ENCODE measurements around the gene HCFC2. TPM values are rescaled to one million over a fixed set of nuclear protein-coding genes. Genes with fewer than 3 reads are reported as not detected.

The HCFC2 gene
- total RNA-seq, 2 experiments from 2014 or later = 11.2 to 15.1 TPM

DNA sequence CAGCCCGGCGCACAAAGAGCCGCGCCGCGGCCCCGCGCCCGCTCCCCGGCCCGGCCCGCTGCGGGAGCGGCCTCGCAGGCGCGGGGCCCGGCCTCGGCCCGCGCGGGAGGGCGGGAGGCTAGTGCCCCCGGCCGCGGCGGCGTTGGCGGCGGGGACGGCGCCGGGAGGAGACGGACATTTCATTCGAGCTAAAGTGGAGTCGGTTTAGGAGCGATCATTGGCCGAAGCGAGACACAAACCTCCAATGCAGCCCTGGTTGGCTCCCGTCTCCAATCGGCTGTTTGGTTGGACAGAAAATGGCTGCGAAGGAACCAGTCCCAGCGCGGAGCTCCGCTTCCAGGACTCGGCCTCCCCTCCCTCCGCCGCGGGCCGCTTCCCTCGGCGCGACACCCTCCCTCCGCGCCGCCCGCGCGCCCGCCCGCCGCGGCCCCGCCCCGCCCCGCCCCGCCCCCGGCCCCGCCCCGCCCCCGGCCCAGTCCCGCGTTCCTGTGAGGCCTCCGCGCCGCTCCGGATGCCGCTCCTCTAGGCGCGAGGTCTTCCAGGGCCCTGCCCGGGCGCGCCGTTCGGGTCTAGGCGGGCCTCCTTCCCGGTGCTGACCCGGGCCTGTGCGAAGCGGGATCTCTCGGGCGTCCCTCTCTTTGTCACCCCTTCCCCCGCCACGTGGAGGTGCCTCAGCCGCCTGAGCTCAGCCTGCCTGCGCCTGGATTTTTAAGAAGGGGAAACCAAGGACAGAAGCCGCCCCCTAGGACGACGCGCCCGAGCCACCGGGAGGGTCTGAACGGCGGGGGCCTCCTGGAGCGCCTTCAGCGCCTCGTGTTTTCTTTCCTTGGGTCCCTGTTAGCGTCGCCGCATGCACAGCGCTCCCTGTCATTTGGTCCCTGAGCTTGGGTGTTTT, 73.8 kb downstream of the HCFC2 start, which contains the start of gene NFYB:
NFYB (minus strand) TSS at position 309 of the 895 bp plus-strand sequence. CDS start 2,757 bp downstream, outside the sequence.
- DNase-seq (peak; percentile 85 to 98 (median 90)), ATAC-seq (ENCODE audit: poor library complexity) (peak; percentile 96)

DNA sequence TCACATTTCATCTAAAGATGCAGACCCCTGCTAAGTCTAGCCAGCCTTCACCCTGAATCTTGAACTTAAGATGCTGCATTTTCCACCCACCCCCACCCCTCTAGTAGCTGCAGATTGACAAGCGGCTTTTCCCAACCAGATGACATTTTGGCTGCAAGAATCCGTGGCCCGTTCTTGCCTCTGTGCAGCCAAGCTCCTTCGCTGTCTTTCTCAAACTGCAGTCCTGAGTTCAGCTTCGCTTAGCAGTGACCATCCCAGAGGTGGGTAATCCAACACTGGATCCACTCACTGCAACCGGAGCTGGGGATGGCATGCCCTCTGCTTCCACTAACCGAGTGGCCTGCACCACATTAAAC, 74.4 kb downstream of the HCFC2 start:
- H3K27ac ChIP-seq (ENCODE audit: low read depth in 1 of 2, low read length in 2 of 2) = no peak overlapping the region
- ATAC-seq (ENCODE audit: poor library complexity) (no peak), DNase-seq (peak in 2 of 14 experiments; percentile 5 to 14)
- Mint-ChIP-seq H3K36me3 (ENCODE audit: low read depth) (no peaks in the 10 kb centered on the region), H3K27me3 (no peaks in the 10 kb centered on the region), H3K4me3 (peak overlapping the region; percentile 77), H3K4me1 (ENCODE audit: low read depth) (no peaks in the 10 kb centered on the region), H3K9me3 (no peaks in the 10 kb centered on the region), H3K27ac (no peak overlapping the region)
- no peaks in the 10 kb centered on the region for H3K9me3 ChIP-seq (ENCODE audit: control insufficient read depth in 1 of 2, insufficient read depth in 1 of 2, low read length in 2 of 2)
- H3K27me3 ChIP-seq (ENCODE audit: control insufficient read depth in 1 of 2, insufficient read depth in 2 of 2, low read length in 2 of 2) = no peaks in the 10 kb centered on the region
- peaks cover 12% of the 10 kb centered on the region for H3K36me3 ChIP-seq (ENCODE audit: insufficient read depth, low read length)
- peaks cover 18% of the 10 kb centered on the region for H3K4me1 ChIP-seq (ENCODE audit: insufficient read depth, low read length)
- intact Hi-C loops (cut with DNase I, micrococcal nuclease) = loop anchor here (5.0 kb wide), 3 partner anchors 79 to 211 kb away; partner anchors contain the start of genes EID3 (in 1 of the 2) and TXNRD1 (in 1 of the 2)
- TF ChIP-seq, protein P1, sequence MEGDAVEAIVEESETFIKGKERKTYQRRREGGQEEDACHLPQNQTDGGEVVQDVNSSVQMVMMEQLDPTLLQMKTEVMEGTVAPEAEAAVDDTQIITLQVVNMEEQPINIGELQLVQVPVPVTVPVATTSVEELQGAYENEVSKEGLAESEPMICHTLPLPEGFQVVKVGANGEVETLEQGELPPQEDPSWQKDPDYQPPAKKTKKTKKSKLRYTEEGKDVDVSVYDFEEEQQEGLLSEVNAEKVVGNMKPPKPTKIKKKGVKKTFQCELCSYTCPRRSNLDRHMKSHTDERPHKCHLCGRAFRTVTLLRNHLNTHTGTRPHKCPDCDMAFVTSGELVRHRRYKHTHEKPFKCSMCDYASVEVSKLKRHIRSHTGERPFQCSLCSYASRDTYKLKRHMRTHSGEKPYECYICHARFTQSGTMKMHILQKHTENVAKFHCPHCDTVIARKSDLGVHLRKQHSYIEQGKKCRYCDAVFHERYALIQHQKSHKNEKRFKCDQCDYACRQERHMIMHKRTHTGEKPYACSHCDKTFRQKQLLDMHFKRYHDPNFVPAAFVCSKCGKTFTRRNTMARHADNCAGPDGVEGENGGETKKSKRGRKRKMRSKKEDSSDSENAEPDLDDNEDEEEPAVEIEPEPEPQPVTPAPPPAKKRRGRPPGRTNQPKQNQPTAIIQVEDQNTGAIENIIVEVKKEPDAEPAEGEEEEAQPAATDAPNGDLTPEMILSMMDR (IDR thresholded peaks at IDR 0.05) = no peak
- ChIA-PET CTCF (interaction anchor here (1.5 kb wide), 1 partner anchor 30 kb away, joined by 4 read pairs; no protein-coding TSS in a partner anchor), POLR2A (interaction anchor here (0.8 to 3.7 kb wide), 18 partner anchors 10 to 581 kb away, joined by 3 to 52 read pairs (median 6); partner anchors contain the start of genes EID3, HCFC2, HSP90B1 and NT5DC3)
- H3K4me3 ChIP-seq (ENCODE audit: low read length) = peak overlapping the region; percentile 56

More for the DNA sequence above, 73.8 kb downstream of the HCFC2 start, which contains the start of gene NFYB:
- no peaks in the 10 kb centered on the region for H3K36me3 Mint-ChIP-seq (ENCODE audit: low read depth)
- no peaks in the 10 kb centered on the region for H3K9me3 ChIP-seq (ENCODE audit: control insufficient read depth in 1 of 2, insufficient read depth in 1 of 2, low read length in 2 of 2)
- intact Hi-C loops (cut with DNase I, micrococcal nuclease) = loop anchor here (2.0 to 5.0 kb wide), 4 partner anchors 73 to 211 kb away; partner anchors contain the start of genes EID3 (in 1 of the 2), HCFC2 (in 1 of the 2) and TXNRD1 (in 1 of the 2)
- H3K27ac Mint-ChIP-seq = peak within 1 kb of the TSS; percentile 80
- peak within 1 kb of the TSS in 1 of 2 donors; percentile 43 for H3K27ac ChIP-seq (ENCODE audit: low read depth in 1 of 2, low read length in 2 of 2)
- H3K27me3 ChIP-seq (ENCODE audit: control insufficient read depth in 1 of 2, insufficient read depth in 2 of 2, low read length in 2 of 2) = no peaks in the 10 kb centered on the region
- CTCF ChIA-PET = interaction anchor here (0.9 to 1.5 kb wide), 2 partner anchors 29 to 150 kb away, joined by 3 to 4 read pairs; no protein-coding TSS in a partner anchor
- H3K4me1 ChIP-seq (ENCODE audit: insufficient read depth, low read length) = peaks cover 18% of the 10 kb centered on the region
- peak within 1 kb of the TSS; percentile 63 for H3K4me3 ChIP-seq (ENCODE audit: low read length)
- H3K9me3 Mint-ChIP-seq = no peaks in the 10 kb centered on the region
- peaks cover 19% of the 10 kb centered on the region for H3K36me3 ChIP-seq (ENCODE audit: insufficient read depth, low read length)
- no peaks in the 10 kb centered on the region for H3K4me1 Mint-ChIP-seq (ENCODE audit: low read depth)
- POLR2A ChIA-PET = interaction anchor here (0.6 to 3.7 kb wide), 31 partner anchors 9 to 1098 kb away, joined by 3 to 52 read pairs (median 5); partner anchors contain the start of genes APPL2, EID3, HCFC2 and HSP90B1
- TF ChIP-seq, protein P1 (IDR thresholded peaks at IDR 0.05) = no peak
- H3K27me3 Mint-ChIP-seq = no peaks in the 10 kb centered on the region
- H3K4me3 Mint-ChIP-seq = peak within 1 kb of the TSS; percentile 93

- TF ChIP-seq, protein P1 (IDR thresholded peaks at IDR 0.05) = no peak
- Mint-ChIP-seq H3K9me3 (no peaks in the 10 kb centered on the region), H3K4me3 (peak overlapping the region; percentile 3), H3K27me3 (no peaks in the 10 kb centered on the region), H3K27ac (no peak overlapping the region), H3K36me3 (ENCODE audit: low read depth) (no peaks in the 10 kb centered on the region), H3K4me1 (ENCODE audit: low read depth) (no peaks in the 10 kb centered on the region)
- no peaks in the 10 kb centered on the region for H3K27me3 ChIP-seq (ENCODE audit: control insufficient read depth in 1 of 2, insufficient read depth in 2 of 2, low read length in 2 of 2)
- POLR2A ChIA-PET = no interaction called here
- H3K27ac ChIP-seq (ENCODE audit: low read depth in 1 of 2, low read length in 2 of 2) = no peak overlapping the region
- ATAC-seq (ENCODE audit: poor library complexity) (no peak), DNase-seq (no peak)
- peaks cover 7% of the 10 kb centered on the region for H3K4me1 ChIP-seq (ENCODE audit: insufficient read depth, low read length)
- H3K36me3 ChIP-seq (ENCODE audit: insufficient read depth, low read length) = no peaks in the 10 kb centered on the region
- H3K4me3 ChIP-seq (ENCODE audit: low read length) = no peak overlapping the region
- CTCF ChIA-PET = no interaction called here
- intact Hi-C loops (cut with DNase I, micrococcal nuclease) = loop anchor here in 1 of 2 experiments (5.0 kb wide), 3 partner anchors 145 to 960 kb away; partner anchors contain the start of gene EID3
- peaks cover 0 to 4% of the 10 kb centered on the region in 2 experiments for H3K9me3 ChIP-seq (ENCODE audit: control insufficient read depth in 1 of 2, insufficient read depth in 1 of 2, low read length in 2 of 2)
Measured at GRCh38 chr12:104142543-104142942, 78.2 kb downstream of the HCFC2 start.

All from CD4-positive, alpha-beta T cell (primary cell).